ENCODE measurements around the gene SUCLG2. TPM values are rescaled to one million over a fixed set of nuclear protein-coding genes. Genes with fewer than 3 reads are reported as not detected.

The SUCLG2 gene
- total RNA-seq, 4 donors from 2014 or later, result 54.4 to 81.4 (median 59.6) TPM

DNA sequence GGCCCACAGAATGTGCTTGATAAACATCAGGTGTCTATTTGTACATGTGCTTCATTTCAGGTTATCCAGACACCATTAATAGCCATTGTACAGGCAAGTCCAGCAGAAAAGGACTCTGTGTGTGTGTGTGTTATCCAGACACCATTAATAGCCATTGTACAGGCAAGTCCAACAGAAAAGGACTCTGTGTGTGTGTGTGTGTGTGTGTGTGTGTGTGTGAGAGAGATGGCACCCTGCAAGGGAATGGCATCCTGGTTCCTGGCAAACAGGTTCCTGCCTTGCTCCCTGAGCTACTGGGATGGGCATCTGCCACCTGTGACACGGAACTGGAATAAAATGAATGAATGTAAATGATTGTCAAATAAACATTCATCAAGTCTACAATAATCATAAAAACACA lies 11.7 kb downstream of the SUCLG2 start:
- TF ChIP-seq, protein P1, sequence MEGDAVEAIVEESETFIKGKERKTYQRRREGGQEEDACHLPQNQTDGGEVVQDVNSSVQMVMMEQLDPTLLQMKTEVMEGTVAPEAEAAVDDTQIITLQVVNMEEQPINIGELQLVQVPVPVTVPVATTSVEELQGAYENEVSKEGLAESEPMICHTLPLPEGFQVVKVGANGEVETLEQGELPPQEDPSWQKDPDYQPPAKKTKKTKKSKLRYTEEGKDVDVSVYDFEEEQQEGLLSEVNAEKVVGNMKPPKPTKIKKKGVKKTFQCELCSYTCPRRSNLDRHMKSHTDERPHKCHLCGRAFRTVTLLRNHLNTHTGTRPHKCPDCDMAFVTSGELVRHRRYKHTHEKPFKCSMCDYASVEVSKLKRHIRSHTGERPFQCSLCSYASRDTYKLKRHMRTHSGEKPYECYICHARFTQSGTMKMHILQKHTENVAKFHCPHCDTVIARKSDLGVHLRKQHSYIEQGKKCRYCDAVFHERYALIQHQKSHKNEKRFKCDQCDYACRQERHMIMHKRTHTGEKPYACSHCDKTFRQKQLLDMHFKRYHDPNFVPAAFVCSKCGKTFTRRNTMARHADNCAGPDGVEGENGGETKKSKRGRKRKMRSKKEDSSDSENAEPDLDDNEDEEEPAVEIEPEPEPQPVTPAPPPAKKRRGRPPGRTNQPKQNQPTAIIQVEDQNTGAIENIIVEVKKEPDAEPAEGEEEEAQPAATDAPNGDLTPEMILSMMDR (IDR thresholded peaks at IDR 0.05; ENCODE audit: low read depth), result no peak

DNA sequence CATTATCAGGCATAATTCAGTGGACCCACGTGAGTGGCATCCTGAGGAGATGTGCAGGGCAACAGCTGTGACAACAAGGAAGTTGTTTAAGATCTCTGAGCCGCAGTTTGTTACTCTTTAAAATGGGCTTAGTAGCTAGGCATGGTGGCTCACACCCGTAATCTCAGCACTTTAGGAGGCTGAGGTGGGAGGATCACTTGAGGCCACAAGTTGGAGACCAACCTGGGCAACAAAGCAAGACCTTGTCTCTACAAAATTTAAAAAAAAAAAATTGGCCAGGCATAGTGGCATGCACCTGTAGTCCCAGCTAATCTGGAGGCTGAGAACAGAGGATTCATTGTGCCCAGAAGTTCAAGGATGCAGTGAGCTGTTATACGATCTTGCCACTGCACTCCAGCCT lies 12.2 kb downstream of the SUCLG2 start:
- TF ChIP-seq, protein P1 (IDR thresholded peaks at IDR 0.05; ENCODE audit: low read depth), result no peak

GRCh38 chr3:67641451-67641850 lies 13.0 kb downstream of the SUCLG2 start:
- TF ChIP-seq, protein P1 (IDR thresholded peaks at IDR 0.05; ENCODE audit: low read depth), result no peak

DNA sequence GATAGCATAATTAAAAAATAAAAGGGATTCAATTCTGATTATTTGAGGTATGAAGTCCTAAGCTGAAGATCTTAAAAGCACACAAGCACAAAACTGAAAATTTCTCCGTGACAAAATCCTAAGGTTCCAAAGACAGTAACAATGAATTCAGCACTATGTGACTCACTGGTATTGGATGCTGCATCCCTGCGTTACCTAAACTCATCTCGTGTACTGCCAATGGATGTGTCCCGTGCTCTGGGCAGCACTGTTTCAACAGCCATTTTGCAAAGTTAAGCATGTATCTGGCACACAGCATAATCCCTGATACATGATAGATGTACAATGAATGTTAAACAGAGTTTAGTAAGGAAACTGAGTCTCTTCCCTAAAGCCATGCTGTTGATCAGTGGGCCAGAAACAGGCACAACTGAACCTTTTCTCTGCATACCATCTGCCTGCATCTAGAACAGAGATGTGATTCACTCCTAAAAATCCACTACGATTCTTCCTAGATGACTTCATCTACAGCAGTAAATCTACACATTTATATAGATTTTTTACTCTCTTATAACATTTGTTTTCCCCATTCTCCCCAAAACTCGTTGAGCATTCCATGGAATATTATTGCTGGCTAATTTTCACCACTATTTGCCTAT lies 14.3 kb downstream of the SUCLG2 start:
- TF ChIP-seq, protein P1 (IDR thresholded peaks at IDR 0.05; ENCODE audit: low read depth), result no peak

- TF ChIP-seq, protein P1 (IDR thresholded peaks at IDR 0.05; ENCODE audit: low read depth), result no peak
Observed at GRCh38 chr3:67637255-67637900, 17.0 kb downstream of the SUCLG2 start.

- TF ChIP-seq, protein P1 (IDR thresholded peaks at IDR 0.05; ENCODE audit: low read depth), result no peak
Observed at GRCh38 chr3:67635806-67636205, 18.6 kb downstream of the SUCLG2 start.

DNA sequence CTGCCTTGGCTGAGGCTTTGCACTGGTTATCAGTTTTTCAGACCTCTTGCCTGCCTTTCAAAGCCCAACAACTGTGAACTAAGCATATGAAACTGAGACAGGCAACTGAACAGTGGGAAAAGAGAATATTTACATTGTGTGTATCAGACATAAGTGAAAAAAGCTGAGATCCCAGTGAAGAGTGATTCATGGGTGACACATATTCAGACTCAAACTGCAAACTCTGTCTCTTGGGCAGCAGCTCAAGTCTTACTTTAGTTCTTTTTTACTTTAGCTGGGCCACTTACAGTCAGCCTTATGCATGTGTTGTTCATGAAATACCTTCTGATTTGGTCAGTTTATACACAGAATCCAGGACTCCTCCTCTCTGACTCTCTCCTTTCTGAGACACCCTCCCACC lies 19.2 kb downstream of the SUCLG2 start:
- TF ChIP-seq, protein P1 (IDR thresholded peaks at IDR 0.05; ENCODE audit: low read depth), result no peak
